Subcutaneous abdominal adipose tissue (tissue), 5 donors: ENCODE measurements around the gene AQP5.

Experiments
- H3K27ac ChIP-seq: one replicate; pipeline ENCODE4 v1.7.0; 2013; ENCODE audit warnings: low read depth, mild to moderate bottlenecking, inconsistent platforms, low read length, moderate library complexity
- H3K27me3 ChIP-seq, 5 donors: one replicate each; pipeline ENCODE4 v1.7.0; 2013; ENCODE audit warnings: low read length in 5 of 5, inconsistent platforms in 1 of 5; ENCODE audit not compliant: control insufficient read depth in 5 of 5, insufficient read depth in 4 of 5
- H3K36me3 ChIP-seq, 5 donors: one replicate each; pipeline ENCODE4 v1.7.0; 2013; ENCODE audit warnings: low read length in 5 of 5; ENCODE audit not compliant: control insufficient read depth in 5 of 5, insufficient read depth in 5 of 5
- H3K4me1 ChIP-seq, 5 donors: one replicate each; pipeline ENCODE4 v1.7.0; 2013; ENCODE audit warnings: low read length in 5 of 5, mild to moderate bottlenecking in 3 of 5, moderate library complexity in 1 of 5; ENCODE audit not compliant: control insufficient read depth in 5 of 5, insufficient read depth in 5 of 5
- H3K4me3 ChIP-seq, 5 donors: one replicate each; pipeline ENCODE4 v1.7.0; 2013; ENCODE audit warnings: low read length in 5 of 5, low read depth in 1 of 5
- H3K9ac ChIP-seq, 5 donors: one replicate each; pipeline ENCODE4 v1.7.0; 2013; ENCODE audit warnings: low read length in 5 of 5, mild to moderate bottlenecking in 4 of 5, moderate library complexity in 3 of 5
- H3K9me3 ChIP-seq, 5 donors: one replicate each; pipeline ENCODE4 v1.7.0; 2013; ENCODE audit warnings: low read length in 5 of 5; ENCODE audit not compliant: control insufficient read depth in 5 of 5
- donor health status: healthy.
- donor health status: healthy.
- donor health status: healthy.
- donor health status: healthy.
- donor health status: healthy.

AQP5 gene

DNA sequence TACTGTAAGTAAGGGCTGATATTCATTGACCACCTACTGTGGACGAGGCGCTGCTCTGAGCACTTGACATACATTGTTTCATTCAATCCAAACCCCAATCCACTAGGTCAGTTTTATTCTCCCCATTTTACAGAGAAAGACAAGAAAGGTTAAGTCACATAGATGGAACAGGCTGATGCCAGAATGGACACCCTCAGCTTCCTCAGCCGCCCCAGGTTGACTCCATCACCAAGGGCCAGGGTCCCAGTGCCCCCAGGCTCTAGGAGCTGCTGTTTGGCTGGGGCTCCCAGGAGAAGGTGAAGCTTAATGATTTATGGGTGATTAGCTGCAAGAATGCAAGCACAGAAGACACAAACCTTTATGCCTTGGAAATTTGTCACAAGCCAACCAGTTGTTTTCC is 11.8 kb upstream of the AQP5 start:
- H3K27me3 ChIP-seq, result peaks cover 9 to 17% (median 12%) of the 10 kb centered on the region in 5 donors
- no peaks in the 10 kb centered on the region for H3K36me3 ChIP-seq
- no peaks in the 10 kb centered on the region for H3K9me3 ChIP-seq
- no peak overlapping the region for H3K27ac ChIP-seq
- no peak overlapping the region for H3K4me3 ChIP-seq
- H3K4me1 ChIP-seq, result peaks cover 0 to 22% (median 17%) of the 10 kb centered on the region in 5 donors
- no peak overlapping the region for H3K9ac ChIP-seq

DNA sequence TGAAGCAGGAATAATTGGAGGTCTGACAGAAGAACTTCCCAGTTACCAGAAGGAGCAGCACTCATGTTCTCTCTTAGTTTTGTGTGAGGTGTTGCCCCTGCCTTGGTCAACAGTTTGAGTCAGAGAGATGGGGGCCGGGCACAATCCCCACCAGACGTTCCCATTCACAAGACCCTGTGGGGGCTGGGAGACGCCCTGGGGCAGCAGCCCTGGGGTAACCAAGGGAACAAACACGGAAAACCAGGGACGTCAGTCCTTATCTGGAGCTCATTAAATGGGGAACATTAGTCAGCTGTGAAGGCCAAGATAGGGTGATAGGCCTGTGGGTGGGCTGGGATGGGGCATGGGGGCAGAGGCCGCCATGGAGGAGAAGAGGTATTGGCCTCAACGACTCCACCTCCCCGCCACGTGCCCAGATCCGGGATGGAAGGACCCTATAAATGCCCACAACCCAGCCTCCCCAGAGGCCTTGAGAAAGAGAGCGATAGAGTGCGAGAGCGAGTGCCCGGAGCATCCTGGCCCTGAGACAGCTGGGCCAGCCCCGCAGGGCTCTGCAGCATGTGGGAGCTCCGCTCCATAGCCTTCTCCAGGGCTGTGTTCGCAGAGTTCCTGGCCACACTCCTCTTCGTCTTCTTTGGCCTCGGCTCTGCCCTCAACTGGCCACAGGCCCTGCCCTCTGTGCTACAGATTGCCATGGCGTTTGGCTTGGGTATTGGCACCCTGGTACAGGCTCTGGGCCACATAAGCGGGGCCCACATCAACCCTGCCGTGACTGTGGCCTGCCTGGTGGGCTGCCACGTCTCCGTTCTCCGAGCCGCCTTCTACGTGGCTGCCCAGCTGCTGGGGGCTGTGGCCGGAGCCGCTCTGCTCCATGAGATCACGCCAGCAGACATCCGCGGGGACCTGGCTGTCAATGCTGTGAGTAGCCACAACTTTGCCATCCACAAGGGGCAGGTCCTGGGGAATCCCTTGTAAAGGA is 11.1 kb upstream of the AQP5 start, which contains the start of gene AQP2:
TSS of gene AQP2 (plus strand) at position 465 of the 979 bp plus-strand sequence. CDS start at position 559, 94 bp downstream.
- peak within 1 kb of the TSS in 1 of 5 donors; percentile 21 for H3K9ac ChIP-seq
- no peak within 1 kb of the TSS for H3K4me3 ChIP-seq
- H3K9me3 ChIP-seq, result no peaks in the 10 kb centered on the region
- H3K4me1 ChIP-seq, result peaks cover 0 to 17% (median 12%) of the 10 kb centered on the region in 5 donors
- H3K36me3 ChIP-seq, result no peaks in the 10 kb centered on the region
- peaks cover 11 to 23% (median 17%) of the 10 kb centered on the region in 5 donors for H3K27me3 ChIP-seq
- H3K27ac ChIP-seq, result no peak within 1 kb of the TSS

DNA sequence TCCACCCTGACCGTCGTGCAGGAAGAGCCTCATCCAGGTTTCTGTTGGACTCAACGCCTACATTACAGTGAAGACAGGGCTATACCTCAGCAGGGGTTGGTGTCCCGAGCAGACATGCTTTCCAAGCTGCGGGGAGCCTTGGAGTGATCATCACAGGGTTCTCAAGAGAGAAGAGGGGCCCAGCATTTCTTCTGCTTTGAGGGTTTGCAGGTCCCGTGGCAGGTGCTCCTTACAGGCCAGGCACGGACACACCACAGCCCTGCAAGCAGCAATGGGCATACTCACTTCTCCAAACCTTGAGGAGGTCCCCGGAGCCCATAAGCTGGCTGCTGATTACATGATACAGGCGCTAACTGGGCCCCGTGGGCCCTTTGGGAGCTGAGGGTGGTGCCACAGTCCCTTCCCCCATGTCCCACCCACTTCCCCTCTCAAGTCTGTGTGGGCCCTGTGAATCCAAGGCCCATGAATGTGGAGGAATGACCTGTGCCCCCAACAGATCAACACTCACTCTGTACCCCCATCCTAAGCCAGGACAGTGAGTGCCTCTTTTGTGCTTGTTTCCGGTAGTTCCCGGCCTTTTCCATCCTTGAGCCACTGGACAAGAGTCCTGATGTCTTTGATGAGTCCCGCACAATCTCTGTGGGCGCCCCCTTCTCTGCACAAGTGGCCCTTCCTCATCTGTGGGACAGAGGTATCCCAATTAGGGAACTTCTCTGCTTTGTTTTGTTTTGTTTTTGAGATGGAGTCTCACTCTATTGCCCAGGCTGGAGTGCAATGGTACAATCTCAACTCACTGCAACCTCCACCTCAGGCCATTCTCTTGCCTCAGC is 10.0 kb upstream of the AQP5 start:
- H3K4me1 ChIP-seq, result peaks cover 0 to 14% (median 9%) of the 10 kb centered on the region in 5 donors
- no peak overlapping the region for H3K27ac ChIP-seq
- H3K4me3 ChIP-seq, result no peak overlapping the region
- H3K9me3 ChIP-seq, result no peaks in the 10 kb centered on the region
- H3K9ac ChIP-seq, result peak overlapping the region in 1 of 5 donors; percentile 21
- H3K36me3 ChIP-seq, result no peaks in the 10 kb centered on the region
- peaks cover 17 to 26% (median 20%) of the 10 kb centered on the region in 5 donors for H3K27me3 ChIP-seq

DNA sequence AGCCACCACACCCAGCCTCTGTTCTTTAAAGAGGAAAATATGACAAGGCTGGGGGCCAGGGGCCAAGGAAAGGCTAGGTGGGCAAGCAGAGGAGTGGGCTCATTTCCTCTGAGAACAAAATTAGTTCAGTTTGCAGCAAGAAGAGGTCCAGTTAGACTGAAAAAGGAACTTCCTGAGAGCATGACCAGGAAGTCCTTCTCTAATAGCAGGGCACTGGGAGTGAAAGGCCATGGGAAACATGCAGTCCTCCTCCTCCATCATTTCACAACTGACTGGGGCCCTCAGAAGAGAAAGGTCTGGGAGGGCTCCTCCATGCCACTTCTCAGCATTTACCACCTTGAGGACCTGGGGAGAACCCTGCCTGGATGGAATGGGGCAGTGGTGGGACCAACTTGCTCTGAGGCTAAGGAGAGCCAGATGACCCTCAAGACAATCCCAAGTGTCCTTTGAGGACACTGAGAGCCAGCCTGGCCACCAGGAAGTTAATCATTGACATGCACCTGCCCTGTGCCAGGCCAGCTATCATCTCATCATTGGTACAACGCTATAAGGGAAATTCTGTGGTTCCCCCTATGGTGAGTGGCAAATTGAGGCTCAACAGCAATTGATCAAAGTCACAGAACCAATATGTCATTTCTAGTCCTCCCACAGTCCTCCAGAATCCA is 9.1 kb upstream of the AQP5 start:
- Histone ChIP-seq H3K4me3 (no peak overlapping the region), H3K36me3 (no peaks in the 10 kb centered on the region), H3K27me3 (peaks cover 20 to 30% (median 22%) of the 10 kb centered on the region in 5 donors), H3K9me3 (no peaks in the 10 kb centered on the region), H3K4me1 (peaks cover 0 to 14% (median 9%) of the 10 kb centered on the region in 5 donors), H3K27ac (no peak overlapping the region), H3K9ac (peak overlapping the region in 1 of 5 donors; percentile 2)

DNA sequence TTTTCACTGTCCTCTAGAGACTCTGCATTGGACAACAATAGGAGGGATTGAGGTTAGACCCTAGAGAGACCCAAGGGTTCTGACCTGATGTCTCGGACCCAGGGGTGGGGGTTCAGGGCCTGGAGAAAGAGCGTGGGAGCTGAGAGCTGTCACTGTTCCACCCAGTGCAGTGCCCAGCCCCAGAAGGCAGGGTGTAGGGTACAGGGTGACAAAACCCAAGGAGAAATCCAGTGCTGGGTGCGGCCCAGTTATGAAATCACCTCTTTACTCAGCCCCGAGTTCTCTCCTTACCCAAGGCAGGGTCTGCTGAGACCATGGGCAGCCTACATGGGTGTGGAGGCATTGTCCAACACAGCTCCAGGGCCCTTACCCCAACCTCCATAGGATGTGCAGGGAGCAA is 8.5 kb upstream of the AQP5 start:
- Histone ChIP-seq H3K27me3 (peaks cover 20 to 36% (median 25%) of the 10 kb centered on the region in 5 donors), H3K36me3 (no peaks in the 10 kb centered on the region), H3K9ac (no peak overlapping the region), H3K9me3 (no peaks in the 10 kb centered on the region), H3K27ac (no peak overlapping the region), H3K4me1 (peaks cover 0 to 14% (median 9%) of the 10 kb centered on the region in 5 donors), H3K4me3 (no peak overlapping the region)

DNA sequence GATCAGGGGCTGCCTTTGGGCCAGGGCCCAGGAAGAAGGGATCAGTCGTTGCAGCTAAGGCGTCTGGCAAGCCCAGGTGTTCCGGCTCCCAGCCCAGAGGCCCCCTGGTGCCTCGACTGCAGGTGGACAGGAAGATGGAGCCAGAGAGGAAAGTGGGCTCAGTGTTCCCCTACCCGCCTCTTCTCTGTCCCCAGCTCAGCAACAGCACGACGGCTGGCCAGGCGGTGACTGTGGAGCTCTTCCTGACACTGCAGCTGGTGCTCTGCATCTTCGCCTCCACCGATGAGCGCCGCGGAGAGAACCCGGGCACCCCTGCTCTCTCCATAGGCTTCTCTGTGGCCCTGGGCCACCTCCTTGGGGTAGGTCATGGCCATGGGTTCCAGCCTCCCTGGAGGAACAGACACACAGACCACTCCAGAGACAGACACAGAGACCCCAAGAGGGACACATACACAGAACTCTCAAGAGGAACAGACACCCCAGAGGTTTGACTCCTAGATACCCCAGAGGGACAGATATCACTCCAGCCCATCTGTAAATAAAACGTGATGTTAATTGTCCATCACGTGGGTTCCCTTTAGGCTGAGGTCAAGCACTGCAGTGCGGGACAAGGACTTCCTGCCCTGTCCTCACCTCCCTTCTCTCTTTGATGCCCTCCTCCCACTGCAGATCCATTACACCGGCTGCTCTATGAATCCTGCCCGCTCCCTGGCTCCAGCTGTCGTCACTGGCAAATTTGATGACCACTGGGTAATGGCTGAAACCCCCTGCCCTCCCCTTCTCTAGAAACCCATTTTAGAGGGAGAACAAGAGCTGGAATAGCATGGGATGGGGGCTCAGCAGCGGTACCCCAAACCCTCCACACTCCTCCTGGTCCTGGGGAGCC is 7.5 kb upstream of the AQP5 start:
- H3K36me3 ChIP-seq, result no peaks in the 10 kb centered on the region
- H3K4me3 ChIP-seq, result no peak overlapping the region
- no peak overlapping the region for H3K27ac ChIP-seq
- H3K9me3 ChIP-seq, result no peaks in the 10 kb centered on the region
- peaks cover 25 to 43% (median 33%) of the 10 kb centered on the region in 5 donors for H3K27me3 ChIP-seq
- peaks cover 0 to 14% (median 7%) of the 10 kb centered on the region in 5 donors for H3K4me1 ChIP-seq
- H3K9ac ChIP-seq, result no peak overlapping the region

DNA sequence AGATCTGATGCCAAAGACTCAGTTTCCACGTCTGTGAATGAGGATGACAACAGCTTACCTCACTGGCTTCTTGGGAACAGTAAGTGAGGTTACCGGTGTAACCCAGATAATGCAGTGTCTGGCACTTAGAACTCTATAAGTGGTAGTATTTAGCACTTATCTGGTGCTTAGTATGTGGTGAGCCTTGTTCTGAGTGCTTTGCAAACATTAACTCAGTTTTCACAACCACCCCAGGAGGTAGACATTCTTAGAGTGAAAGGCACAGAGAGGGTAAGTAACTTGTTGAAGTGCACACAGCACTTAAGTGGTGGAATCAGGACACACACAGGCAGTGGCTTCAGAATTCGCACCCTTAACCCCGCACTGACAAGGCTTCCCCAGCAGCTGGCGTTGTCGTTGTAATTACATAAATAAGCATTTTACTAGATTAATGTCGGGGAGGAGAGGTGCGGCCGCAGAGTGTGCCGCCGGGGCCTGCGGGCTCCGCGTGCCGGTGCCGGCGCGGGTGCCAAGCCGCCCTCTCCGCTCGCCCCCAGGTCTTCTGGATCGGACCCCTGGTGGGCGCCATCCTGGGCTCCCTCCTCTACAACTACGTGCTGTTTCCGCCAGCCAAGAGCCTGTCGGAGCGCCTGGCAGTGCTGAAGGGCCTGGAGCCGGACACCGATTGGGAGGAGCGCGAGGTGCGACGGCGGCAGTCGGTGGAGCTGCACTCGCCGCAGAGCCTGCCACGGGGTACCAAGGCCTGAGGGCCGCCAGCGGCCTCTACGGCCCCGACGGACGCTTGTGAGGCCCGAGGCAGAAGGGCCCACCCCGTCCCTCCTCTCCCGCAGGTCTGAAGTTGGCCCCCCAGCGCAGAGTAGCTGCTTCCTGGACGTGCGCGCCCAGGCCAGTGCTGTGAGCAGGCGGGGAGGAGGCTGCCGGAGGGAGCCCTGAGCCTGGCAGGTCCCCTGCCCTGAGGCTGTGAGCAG is 6.5 kb upstream of the AQP5 start:
- Histone ChIP-seq H3K9ac (no peak overlapping the region), H3K36me3 (no peaks in the 10 kb centered on the region), H3K4me1 (peaks cover 0 to 15% (median 12%) of the 10 kb centered on the region in 5 donors), H3K27ac (no peak overlapping the region), H3K9me3 (no peaks in the 10 kb centered on the region), H3K4me3 (no peak overlapping the region), H3K27me3 (peaks cover 33 to 52% (median 42%) of the 10 kb centered on the region in 5 donors)

DNA sequence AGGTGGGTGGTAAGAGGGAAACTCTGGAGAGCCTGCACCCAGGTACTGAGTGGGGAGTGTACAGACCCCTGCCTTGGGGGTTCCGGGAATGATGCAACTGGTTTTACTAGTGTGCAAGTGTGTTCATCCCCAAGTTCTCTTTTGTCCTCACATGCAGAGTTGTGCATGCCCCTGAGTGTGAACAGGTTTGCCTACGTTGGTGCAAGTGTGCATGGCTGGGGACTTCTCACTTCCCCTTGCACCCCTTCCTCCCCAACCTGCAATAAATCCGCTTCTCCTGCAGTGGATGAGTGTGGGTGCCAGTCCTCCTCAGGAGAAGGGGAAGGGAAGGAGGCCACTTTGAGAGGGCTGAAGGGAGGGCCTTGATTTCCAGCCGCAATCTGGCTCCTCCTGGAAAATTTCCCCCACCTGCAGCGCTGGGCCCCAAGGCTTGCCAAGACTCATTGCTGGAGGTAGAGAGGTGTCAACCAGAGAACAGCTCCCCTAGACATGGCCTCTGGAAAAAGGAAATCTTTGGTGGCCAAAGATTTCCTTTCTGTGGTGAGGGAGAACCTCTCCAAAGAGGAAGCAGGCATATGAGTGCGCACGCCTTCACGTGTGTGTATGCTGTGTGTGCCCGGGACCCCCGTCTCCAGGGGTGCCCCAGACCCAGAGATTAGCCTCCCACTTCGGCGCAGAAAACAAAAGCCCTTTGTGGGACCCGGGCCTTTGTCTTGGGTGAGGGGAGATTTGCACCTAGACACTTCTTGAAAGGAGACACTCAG is 5.6 kb upstream of the AQP5 start:
- Histone ChIP-seq H3K36me3 (no peaks in the 10 kb centered on the region), H3K9me3 (no peaks in the 10 kb centered on the region), H3K27me3 (peaks cover 43 to 60% (median 51%) of the 10 kb centered on the region in 5 donors), H3K27ac (no peak overlapping the region), H3K4me1 (peaks cover 0 to 17% (median 4%) of the 10 kb centered on the region in 5 donors), H3K4me3 (no peak overlapping the region), H3K9ac (no peak overlapping the region)
